Chondrocyte (in vitro differentiated cells): ENCODE data around the gene LPIN3. TPM values are rescaled to one million over a fixed set of nuclear protein-coding genes. Genes with fewer than 3 reads are reported as not detected.

Experiments
- DNase-seq: peaks from one replicate; pipeline ENCODE4 v3.0.0; 2021; ENCODE audit warnings: mixed read lengths, low spot score
- H3K27ac Mint-ChIP-seq: one replicate; pipeline ENCODE4 v1.8.0; 2021; ENCODE audit warnings: mild to moderate bottlenecking, moderate library complexity, mixed read lengths; ENCODE audit not compliant: unreplicated experiment
- H3K27me3 Mint-ChIP-seq: 2 replicates; pipeline ENCODE4 v1.8.0; 2021; ENCODE audit warnings: low read depth, mixed read lengths
- H3K36me3 Mint-ChIP-seq: 2 replicates; pipeline ENCODE4 v1.8.0; 2021; ENCODE audit warnings: low read depth, mixed read lengths
- H3K4me1 Mint-ChIP-seq: 2 replicates; pipeline ENCODE4 v1.8.0; 2021; ENCODE audit warnings: low read depth, mild to moderate bottlenecking, mixed read lengths
- H3K4me3 Mint-ChIP-seq: one replicate; pipeline ENCODE4 v1.8.0; 2021; ENCODE audit warnings: mild to moderate bottlenecking, moderate library complexity, mixed read lengths; ENCODE audit not compliant: unreplicated experiment
- H3K9me3 Mint-ChIP-seq: 2 replicates; pipeline ENCODE4 v1.8.0; 2021; ENCODE audit warnings: low read depth, mixed read lengths
- total RNA-seq: library from RNA; stranded (reverse); gene quantifications from 3 replicates; pipeline ENCODE4 v1.2.1, GENCODE V29; 2021
- TF ChIP-seq, protein P1 (sequence below): fragments of 200-600 bp; sonication (generic); IDR thresholded peaks from 2 replicates; pipeline ENCODE4 v1.5.0; 2021; ENCODE audit warnings: antibody characterized with exemption, mild to moderate bottlenecking, moderate library complexity

Gene LPIN3
- total RNA-seq, 1 donor from 2014 or later = 3.3 TPM

GRCh38 chr20:41359541-41360011, 19.0 kb downstream of the LPIN3 start:
- H3K4me1 Mint-ChIP-seq = no peaks in the 10 kb centered on the region
- H3K27me3 Mint-ChIP-seq = no peaks in the 10 kb centered on the region
- TF ChIP-seq, protein P1, sequence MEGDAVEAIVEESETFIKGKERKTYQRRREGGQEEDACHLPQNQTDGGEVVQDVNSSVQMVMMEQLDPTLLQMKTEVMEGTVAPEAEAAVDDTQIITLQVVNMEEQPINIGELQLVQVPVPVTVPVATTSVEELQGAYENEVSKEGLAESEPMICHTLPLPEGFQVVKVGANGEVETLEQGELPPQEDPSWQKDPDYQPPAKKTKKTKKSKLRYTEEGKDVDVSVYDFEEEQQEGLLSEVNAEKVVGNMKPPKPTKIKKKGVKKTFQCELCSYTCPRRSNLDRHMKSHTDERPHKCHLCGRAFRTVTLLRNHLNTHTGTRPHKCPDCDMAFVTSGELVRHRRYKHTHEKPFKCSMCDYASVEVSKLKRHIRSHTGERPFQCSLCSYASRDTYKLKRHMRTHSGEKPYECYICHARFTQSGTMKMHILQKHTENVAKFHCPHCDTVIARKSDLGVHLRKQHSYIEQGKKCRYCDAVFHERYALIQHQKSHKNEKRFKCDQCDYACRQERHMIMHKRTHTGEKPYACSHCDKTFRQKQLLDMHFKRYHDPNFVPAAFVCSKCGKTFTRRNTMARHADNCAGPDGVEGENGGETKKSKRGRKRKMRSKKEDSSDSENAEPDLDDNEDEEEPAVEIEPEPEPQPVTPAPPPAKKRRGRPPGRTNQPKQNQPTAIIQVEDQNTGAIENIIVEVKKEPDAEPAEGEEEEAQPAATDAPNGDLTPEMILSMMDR = no peak
- H3K27ac Mint-ChIP-seq = no peak overlapping the region
- no peaks in the 10 kb centered on the region for H3K9me3 Mint-ChIP-seq
- no peak overlapping the region for H3K4me3 Mint-ChIP-seq
- DNase-seq = no peak
- no peaks in the 10 kb centered on the region for H3K36me3 Mint-ChIP-seq

DNA sequence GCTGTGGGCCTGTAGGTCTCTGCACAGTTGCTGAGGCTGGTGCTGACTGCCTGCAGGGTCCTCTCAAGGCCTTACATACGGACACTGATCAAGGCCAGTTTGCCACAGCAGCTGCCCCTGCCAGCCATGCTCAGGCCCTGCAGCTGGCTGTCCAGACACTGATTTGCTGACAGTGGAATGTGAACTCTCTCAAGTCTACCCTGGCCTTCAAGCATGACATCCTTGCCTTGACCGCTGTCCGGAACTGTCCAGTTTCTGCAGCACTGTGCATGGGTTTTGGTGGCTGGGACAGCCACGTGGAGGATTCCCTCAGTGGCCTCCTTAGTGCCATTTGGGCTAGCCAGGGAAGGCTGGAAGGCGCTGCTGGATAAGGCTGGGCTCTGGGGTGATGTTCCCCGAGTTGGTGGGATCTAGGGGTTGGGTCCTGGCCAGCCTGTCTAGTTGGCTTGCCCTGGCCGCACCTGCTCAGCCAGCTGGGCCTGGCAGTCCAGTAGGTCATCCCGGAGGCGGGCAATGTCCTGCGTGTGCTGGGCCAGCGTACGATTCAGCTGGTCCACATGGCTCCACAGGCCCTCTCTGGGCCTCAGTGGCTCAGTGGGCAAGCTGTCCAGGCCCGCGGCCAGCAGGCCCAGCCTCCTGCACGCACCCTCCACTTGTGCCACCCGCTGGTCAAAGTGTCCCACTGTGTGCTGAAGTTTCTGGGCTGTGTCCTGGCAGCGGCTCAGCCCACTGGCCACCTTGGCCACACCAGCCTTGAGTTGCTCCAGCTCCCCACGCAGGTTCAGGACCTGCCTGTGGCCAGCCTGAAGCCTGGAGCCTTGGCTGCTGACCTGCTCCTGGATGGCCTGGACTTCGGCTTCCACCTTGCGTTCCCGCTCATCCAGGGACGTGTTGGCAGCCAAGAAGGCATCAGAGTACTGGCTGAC, 20.5 kb downstream of the LPIN3 start:
- H3K4me1 Mint-ChIP-seq = peaks cover 3% of the 10 kb centered on the region
- H3K36me3 Mint-ChIP-seq = no peaks in the 10 kb centered on the region
- H3K4me3 Mint-ChIP-seq = no peak overlapping the region
- no peaks in the 10 kb centered on the region for H3K9me3 Mint-ChIP-seq
- H3K27me3 Mint-ChIP-seq = peaks cover 8% of the 10 kb centered on the region
- no peak for DNase-seq
- TF ChIP-seq, protein P1 = no peak
- no peak overlapping the region for H3K27ac Mint-ChIP-seq

- Mint-ChIP-seq H3K27ac (no peak overlapping the region), H3K4me3 (no peak overlapping the region), H3K36me3 (no peaks in the 10 kb centered on the region), H3K27me3 (peaks cover 8% of the 10 kb centered on the region), H3K4me1 (peaks cover 3% of the 10 kb centered on the region), H3K9me3 (no peaks in the 10 kb centered on the region)
- TF ChIP-seq, protein P1 = no peak
- DNase-seq = no peak
Measured at GRCh38 chr20:41361757-41362747, 21.4 kb downstream of the LPIN3 start.

- Mint-ChIP-seq H3K4me3 (no peak overlapping the region), H3K9me3 (no peaks in the 10 kb centered on the region), H3K36me3 (no peaks in the 10 kb centered on the region), H3K27me3 (peaks cover 13% of the 10 kb centered on the region), H3K4me1 (peaks cover 6% of the 10 kb centered on the region), H3K27ac (no peak overlapping the region)
- DNase-seq = no peak
- TF ChIP-seq, protein P1 = no peak
Measured at GRCh38 chr20:41362748-41363140, 22.1 kb downstream of the LPIN3 start.

GRCh38 chr20:41363601-41364000, 23.0 kb downstream of the LPIN3 start:
- H3K27ac Mint-ChIP-seq = no peak overlapping the region
- no peaks in the 10 kb centered on the region for H3K36me3 Mint-ChIP-seq
- H3K4me1 Mint-ChIP-seq = peaks cover 6% of the 10 kb centered on the region
- TF ChIP-seq, protein P1 = no peak
- no peaks in the 10 kb centered on the region for H3K9me3 Mint-ChIP-seq
- no peak for DNase-seq
- H3K4me3 Mint-ChIP-seq = no peak overlapping the region
- H3K27me3 Mint-ChIP-seq = peaks cover 13% of the 10 kb centered on the region
